Measurements from ENCODE around the gene IL27RA.

GRCh38 chr19:14019100-14019499, 12.5 kb upstream of the IL27RA start:
- TF ChIP-seq EGR1 (IDR thresholded peaks at IDR 0.05) (no peak), YY1 (IDR thresholded peaks at IDR 0.05; ENCODE audit: low read depth) (no peak), MAX (IDR thresholded peaks at IDR 0.05) (no peak), EP300 (IDR thresholded peaks at IDR 0.05; ENCODE audit: borderline replicate concordance) (no peak), FOXM1 (IDR thresholded peaks at IDR 0.05; ENCODE audit: borderline replicate concordance, low read depth) (no peak)
